HUDEP-2 (cell line): ENCODE measurements around the gene SLC37A1.

Source experiments
- DNase-seq, 76 experiments: peaks; one replicate each; lab custom pipeline; 2025; ENCODE audit not compliant: unreplicated experiment in 76 of 76; lab: John Stamatoyannopoulos, UW

Gene SLC37A1

DNA sequence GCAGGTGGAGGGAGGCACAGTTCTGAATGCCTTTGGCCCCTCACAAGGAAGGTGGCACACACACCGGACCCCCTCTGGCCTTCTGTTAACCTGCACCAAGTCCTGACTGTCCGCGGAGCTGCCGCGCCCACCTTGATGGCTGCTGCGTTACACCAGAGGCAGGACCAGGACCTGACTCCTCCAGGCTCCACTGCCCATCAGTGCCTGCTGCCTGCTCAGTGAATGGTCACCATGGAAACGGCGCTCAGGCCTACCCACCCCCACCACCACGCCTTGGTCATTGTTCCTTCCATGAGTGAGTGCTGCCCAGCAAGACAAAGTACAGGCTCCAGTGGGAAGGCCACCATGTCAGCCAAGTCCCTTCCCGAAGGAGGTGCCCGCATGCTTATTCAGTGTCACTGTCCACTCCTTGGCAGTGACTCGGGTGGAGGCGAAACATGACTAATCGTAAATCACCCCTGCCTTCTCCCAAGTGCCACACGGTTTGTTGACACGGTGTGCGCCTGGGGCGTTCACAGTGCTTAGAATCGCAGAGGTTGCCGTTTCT is 57.3 kb downstream of the SLC37A1 start:
- peak in 1 of 76 experiments; percentile 19 for DNase-seq

DNA sequence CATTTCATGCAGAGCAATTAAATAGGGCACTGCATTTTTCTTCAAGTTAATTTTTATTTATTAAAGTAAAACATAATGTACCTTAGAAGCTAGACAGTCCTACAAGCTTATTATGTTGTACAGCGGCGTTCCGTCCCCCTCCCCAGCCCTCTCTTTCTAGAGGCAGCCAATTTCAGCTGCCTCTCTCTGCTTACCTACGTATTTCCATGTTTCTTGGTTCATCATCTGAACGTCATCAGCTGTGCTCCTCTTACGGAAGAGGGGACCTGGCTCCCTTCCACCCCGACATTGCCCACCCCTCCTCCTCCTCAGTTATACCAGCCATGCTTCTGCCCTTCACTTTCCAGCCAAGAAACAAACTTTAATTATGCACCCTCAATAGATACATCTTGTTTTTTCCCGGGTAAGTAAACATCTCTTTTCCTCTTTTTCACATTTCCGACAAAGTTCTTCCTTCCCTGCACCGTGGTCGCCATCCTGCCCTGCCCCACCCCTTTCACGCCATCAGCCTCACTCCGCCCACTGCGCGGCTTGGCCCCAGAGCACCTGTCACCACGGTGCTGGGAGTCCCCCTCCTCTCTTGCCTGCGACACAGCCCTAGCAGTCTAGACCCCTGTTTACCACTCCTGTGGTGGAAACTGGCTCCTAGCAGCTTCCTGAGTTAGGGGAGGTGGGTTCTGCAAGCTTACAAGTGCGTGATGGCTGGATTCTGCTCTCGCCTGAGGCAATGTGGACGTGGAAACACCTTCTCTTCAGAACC is 57.9 kb downstream of the SLC37A1 start:
- no peak for DNase-seq

DNA sequence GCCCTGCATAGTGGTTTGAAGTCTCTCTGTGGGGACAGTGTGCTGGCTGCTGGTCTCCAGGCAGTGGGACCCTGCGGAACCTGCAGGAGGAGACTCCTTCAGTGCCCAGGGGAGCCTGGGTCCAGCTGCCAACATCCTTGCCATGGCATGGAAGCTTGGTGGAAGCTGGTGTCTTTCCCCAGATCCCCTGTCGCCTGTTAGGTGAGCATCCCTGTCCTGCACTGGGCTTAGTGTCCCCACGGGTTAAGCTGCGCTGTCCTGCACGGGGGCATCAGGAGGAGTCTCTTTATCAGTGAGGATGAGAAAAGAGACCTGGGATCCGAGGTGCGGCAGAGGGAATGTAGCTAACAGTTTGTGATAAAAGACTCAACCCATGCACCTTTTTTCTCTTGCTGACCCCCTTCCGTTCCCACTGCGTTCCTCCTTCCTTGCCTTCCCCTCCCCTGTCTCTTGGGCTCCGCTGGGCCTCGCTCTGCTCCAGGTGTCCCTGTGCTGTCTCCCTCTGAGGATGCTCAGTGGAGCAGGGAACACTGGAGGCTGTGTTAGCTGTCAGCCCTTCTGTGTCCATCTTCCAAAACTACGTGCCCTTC is 59.3 kb downstream of the SLC37A1 start:
- no peak for DNase-seq

DNA sequence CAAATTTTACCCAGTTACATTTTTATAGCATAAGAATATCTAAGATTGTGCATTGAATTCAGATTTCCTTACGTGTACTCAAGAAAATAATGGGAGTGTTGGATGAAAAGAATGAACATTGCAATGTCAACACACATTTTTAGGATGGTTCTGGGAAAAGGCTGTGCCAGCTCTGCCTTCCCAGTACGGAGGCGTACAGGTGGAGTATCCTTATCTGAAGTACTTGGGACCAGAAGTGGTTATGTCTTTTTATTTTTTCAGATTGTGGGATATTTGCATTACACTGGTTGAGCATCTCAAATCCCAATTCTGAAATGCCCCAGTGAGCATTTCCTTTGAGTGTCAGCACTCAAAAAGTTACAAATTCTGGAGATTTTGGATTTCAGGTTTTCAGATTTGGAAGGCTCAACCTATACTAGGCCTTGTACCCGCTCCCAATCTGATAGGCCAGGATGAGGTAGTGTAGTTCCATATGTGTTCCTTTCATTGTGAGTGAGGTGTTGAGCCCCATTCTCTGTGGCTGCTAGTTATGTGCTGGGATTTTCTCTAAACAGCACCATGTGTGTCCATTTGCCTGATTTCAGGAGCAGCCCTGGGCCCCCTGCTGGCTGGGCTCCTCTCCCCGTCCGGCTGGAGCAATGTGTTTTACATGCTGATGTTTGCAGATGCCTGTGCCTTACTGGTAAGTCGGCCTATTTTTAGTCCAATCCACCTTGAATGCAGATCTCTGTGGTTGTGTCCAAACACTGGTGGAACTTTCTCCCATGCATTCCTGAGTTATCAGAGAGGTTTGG is 60.8 kb downstream of the SLC37A1 start:
- peak in 41 of 76 experiments; percentile 14 to 63 (median 37) for DNase-seq

DNA sequence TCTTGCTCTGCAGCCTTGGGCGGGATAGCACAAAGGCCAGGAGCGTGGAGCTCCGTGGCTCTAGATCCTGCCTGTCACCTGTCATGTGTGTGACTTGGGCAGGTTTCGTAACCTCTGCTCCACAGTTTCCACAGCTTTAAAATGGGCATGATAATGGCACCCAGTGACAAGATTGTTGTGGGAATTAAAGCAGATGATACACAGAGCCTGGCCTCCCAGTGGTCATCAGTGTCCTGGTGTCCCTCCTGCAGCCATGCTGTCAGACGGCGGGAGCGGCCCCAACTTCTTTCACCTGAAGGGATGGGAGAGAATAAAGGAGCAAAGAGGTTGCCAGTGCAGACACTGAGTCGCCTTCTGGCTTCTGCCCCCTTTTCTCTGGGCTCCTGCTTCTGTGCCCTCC is 61.5 kb downstream of the SLC37A1 start:
- DNase-seq, result no peak

DNA sequence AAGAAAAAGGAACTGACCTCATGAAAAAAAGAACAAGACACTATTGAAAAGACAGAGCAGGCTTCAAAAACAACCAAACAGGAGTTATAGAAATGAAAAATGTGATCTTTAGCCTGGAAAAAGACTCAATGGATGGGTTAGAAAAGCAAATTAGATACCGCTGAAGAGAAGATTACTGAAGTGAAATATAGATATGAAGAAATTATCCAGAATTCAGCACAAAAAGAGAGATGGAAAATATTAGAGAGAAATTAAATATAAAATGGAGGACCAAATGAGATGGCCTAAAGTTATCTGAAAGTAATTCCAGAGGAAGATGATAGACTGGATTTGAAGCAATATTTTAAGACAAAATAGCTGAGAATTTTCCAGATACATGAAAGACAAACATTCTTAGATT is 63.0 kb downstream of the SLC37A1 start:
- no peak for DNase-seq

DNA sequence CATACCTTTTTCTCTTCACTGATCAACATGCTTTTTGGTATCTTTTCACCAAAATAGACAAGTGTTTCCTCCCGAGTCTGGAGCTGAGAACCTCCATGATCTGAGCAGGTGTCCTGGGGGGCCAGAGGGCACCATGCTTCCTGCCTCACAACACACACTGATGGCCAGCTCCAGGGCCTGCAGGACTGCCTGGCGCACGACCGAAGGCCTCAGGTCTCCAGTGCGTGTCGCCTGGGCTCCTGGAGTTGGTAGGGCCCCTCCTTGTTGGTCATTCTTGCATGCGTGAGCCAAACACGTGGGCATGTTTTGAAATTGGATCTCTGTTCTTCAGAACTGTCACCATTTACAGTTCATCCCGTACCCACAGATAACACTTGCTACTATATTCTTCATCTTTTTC is 64.4 kb downstream of the SLC37A1 start:
- no peak for DNase-seq

DNA sequence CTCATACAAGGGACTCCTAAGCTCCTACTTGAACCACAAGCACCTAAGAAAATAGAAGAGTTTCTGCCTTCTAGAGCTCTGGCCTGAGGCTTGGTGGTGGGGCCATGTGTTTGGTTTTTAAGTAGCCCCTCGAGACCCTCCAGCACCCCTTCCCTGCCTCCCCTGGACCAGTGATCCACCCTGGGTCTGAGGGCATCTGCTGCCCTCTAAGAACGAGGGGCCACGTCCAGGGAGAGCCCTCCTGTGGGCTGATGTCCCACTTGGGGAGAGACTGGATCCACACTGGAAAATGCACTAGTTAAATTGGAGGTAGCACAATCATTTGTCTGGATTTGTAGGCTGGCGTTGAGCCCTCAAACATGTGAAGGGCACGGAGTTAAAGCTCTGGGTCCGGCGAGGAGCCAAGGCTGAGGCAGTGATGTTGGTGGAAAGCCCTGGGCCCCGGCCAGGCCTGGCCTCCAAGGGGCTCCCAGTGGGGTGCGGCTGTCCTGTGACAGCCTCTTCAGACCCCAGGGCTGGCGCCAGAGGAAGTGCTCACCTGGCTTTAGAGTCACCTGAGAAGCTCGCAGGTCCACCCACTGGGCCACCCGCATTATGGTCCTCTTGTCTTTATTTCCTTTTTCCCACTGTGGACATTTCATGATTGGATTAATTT is 65.2 kb downstream of the SLC37A1 start:
- DNase-seq, result no peak

DNA sequence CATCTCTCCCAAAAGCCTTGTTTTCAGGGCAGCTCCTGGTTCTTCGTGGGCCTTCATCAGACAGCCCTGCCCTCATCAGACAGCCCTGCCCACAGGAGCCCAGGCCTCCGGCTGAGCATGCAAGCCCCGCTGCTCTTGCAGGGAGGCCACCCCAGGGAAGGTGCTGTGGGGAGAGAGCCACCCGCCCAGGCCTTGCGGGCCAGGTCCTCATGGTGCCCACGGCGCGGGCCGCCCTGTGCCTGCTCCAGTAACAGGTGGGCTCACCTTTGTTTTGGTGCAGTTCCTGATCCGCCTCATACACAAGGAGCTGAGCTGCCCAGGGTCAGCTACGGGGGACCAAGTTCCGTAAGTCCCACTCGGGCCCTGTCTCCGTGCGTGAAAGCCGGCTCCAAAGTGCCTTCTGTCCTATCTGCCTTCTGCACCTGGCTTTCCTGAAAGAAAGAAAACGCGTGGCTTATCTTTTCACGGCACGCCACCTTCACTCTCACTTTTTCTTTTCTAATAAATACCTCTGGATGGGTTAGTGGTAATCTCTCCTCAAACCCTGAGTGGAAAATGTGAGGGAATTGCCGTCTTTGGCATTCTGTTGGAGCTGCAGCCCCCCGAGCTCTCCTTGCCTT is 65.9 kb downstream of the SLC37A1 start:
- DNase-seq, result peak in 14 of 76 experiments; percentile 13 to 47 (median 23)

DNA sequence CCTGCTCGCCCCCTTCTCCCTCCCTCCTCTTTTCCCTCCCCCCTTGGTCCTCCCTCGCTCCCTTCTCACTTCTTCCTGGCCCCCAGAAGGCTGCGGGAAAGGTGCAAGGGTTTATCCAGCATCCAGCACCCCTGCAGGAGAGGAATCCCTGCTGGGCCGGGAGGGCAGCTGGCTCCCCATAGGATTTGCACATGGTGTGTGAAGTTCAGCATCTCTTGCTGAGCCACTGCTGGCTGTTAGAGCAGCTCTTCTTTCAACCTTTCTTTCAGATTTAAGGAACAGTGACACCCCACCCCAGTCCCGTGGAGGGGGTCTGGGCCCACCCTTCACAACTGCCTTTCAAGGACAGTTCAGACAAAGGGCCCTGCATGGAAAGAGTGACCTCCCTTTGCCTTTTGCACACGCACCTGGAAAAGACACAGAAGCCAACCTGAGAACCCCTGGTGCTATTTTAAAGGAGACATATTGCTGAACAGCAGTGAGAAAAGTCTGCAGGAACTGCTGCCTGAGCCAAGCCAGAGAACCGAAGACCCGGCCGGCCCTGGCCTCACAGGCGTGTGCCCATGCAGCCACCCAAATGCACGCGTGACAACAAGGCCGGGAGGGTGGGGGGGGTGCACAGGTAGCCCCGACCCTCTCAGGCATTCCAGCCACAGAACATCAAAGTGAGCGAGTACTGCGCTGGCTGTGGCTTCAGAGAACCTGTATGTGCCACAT is 66.6 kb downstream of the SLC37A1 start:
- no peak for DNase-seq

DNA sequence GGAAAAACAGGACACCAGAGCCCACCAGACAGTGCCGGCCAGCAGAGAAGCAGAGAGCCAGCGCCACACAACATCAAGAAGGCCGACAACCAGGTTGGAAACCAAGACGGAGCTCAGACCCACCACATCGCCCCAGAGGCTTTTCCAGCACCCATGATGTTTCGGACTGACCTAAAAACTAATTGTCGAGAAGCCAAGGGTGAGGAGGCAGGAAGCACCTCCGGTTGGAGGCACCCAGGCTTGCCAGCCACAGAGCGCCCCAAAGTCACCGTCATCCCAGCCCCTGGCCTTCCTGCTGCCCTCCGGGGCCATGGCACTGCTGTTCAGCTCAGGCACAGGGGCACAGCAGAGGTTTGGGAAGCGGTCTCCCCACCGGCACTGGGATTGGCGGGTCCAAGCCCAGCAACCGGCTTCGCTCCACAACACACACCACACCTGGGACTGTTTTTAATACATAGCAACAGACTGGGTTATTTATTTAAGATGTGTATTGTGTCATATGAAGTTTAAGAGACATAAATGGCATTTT is 67.2 kb downstream of the SLC37A1 start:
- no peak for DNase-seq

DNA sequence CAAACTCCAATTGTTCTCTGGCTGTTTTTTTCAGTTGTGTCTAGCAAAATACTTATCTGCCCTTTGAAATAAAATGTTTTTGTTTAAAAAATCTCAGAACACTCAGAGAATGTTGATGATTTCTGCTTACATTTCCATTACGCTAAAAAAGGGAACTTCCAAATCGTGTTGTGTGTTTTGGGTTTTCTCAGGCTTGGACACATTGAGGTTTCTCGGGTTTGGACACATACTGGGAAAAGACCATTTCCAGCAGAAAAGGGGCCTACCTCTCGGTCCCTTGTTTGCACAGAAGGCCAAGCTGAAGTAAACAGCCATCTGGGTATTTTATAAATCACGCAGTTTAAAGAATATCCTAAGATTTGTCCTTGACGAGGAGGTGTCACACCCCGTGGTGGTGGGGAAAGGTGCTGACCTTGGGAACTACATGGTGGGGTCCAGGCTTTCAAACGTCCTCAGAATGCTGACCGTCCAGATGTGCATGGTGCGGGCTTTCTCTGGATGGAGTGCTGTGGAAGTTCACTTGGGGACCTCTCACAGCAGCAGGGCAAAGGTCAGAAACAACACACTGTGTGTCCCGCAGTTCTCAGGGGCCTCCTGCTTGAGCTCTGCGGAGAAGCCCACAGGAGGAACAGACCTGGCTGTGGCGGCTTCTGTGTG is 67.8 kb downstream of the SLC37A1 start:
- no peak for DNase-seq

DNA sequence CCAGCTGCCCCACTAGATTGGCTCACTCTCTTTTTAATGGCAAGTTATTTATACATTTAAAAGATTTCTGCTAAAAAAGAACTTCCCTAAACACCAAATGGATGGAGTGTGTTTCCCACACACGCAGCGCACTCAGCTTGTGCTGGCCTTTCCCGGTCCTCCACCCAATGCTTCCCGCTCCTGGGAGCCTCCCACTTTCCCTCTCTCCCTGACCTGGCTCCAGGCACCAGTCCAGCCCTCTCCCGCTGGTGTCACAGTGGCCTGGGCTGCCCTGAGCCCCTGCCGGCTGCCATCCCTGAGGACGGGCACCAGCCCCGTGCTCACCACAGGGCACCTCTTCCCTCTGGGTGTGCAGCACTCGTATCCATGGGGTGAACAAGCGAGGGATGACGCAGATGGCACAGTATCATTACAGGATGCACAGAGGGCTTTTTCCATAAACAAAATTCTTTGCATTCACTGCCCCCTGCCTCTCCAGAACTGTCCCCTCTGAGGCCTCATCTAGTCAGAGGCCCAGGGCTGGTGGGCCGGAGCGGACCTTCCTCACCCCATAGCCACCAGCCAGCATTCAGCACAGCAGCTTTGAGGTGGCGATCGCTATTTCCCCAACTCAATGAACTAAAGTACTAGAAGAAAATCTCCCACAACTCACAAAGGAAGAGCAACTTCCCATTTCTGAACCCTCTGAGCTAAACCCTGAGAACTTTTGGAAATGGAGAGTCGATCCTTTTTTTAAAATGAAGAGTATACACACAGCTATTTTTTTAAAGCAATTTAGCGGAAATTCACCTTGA is 68.5 kb downstream of the SLC37A1 start:
- no peak for DNase-seq

DNA sequence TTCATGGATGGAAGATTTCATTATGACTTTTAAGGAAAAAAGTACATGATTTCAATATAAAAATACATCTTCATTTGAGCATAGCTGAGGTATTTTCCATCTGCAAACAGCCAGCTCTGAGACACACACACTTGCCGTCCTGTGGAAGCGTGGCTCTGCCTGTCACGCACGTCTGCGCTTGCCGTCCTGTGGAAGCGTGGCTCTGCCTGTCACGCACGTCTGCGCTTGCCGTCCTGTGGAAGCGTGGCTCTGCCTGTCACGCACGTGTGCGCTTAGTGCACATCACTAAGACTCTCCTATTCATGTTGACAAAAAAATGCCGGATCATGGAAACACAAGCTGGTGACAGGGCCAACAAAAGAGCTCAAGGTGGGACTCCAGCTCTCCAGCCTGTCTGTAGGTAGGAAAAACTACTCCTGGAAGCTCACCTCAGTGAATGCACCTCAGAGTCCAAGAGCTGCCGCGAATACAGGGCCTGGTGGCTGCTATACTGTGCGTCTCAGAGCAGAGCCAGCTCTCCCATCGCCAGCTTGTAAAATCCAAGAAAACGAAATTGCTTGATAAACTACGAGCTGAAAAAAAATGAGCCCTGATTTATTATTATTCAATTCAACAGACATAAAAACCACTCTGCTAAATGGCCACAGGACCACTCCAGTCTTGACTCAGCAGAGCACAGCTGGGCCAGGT is 69.3 kb downstream of the SLC37A1 start:
- no peak for DNase-seq

DNA sequence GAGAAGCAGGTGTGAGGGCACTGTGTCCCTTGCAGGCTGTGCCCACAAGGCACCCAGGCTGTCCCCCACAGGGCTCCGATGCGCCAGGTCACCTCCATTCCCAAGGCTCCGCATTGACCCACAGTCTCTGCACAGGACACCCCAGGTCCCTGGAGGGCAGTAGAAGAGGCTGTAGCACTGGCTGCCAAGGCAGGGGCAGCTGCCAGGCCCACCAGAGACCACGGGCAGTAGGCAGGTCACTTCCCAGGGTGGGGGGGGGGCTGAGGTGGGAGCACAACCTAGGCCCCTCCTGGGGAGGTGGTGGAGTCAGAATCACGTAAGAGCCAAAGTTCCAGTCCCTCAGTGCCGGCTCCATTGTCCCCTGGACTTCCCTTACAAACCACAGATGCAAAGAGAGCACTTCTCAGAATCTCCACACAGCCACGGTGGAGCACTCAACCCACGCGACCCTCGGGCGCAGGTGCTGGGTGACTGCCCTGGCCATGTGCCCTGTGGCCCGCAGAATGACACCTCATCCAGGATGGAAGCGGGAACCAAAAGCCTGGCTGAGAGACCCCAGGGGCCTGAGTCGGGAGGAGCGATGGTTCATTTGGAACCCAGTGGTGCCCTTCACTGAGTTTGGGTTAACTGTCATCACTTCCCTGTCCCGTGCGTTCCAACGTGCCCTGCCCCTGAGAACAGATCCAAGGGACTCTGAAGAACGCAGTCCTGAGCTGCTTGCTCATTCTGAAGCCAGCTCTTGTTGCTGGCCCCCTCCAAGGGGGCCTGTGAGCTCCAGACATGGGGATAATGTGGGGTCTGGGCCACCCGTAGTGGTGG is 70.0 kb downstream of the SLC37A1 start:
- DNase-seq, result no peak

DNA sequence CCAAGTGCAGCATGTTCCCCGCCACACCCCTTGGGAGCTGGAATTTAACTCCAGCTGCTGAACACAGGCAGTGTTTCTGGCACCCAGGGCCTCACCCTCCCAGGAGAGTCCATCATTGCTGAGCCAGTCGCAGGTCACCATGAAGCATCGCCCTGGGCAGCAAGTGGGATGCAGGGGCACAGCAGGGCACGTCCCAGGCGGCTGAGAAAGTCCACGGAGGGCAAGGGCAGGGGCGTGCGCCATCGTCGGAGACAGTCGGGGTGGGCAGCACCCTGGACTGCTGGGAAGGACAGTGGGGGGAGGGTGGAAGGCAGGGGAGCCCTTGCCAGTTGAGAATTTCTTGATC is 70.6 kb downstream of the SLC37A1 start:
- DNase-seq, result no peak

DNA sequence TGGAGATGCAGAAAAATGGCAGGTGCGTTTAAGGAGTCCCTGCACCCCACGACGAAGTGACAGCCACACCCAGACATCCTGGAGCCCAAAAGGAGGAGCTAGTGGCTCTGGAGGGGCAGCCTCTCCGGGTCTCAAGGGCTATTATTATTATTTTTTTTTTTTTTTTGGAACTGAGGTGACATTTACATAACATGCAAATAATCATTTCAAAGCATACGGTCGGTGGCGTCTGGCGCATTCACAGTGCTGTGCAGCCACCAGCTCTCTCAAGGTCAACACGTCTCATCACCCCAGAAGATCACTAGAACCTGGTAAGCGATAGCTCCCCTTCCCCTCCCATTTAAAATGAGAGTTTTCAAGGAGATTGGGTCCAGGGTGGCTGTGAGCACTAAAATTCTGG is 72.2 kb downstream of the SLC37A1 start:
- no peak for DNase-seq
